Vagina (tissue), 2 donors: Measurements from ENCODE around the gene FAS.

Experiments used
- POLR2A ChIP-seq, 2 donors: fragments of 450-650 bp; IDR thresholded peaks; one replicate each; pipeline ENCODE4 v1.6.1; 2017; ENCODE audit warnings: antibody characterized with exemption in 2 of 2, mild to moderate bottlenecking in 2 of 2, moderate library complexity in 2 of 2
- POLR2AphosphoS5 ChIP-seq, 2 donors: sonication (generic); formaldehyde crosslinking; IDR thresholded peaks; one replicate each; pipeline ENCODE4 v1.9.0; 2017; ENCODE audit warnings: antibody characterized with exemption in 2 of 2, mild to moderate bottlenecking in 2 of 2, low read depth in 1 of 2; ENCODE audit not compliant: insufficient read depth in 1 of 2
- TF ChIP-seq, protein P1 (sequence below), 3 experiments: fragments of 450-650 bp in 2 of 3; fragments of 200-600 bp in 1 of 3; sonication (generic) in 1 of 3; IDR thresholded peaks; one replicate each; pipeline ENCODE4 v1.5.1; 2017 to 2019; ENCODE audit warnings: antibody characterized with exemption in 3 of 3, mild to moderate bottlenecking in 2 of 3, moderate library complexity in 2 of 3

DNA sequence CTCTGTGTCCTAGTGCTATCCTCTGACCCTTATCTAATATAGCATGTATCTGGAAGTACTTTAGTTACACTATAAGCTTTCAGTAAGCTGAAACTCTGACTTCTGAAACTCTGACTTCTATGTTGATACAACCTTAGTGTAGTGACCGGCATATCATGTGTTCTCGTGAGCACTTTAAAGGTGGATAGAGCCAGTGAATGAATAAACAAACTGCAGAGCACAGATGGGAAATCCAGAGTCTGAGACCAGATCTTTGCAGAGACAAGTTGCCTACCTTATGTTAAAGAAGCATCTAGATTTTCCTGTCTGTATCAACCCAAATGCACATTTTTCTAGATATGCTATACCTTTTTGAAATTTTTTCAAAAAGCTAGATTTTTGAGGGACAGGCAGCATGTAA is 41.5 kb upstream of the FAS start:
- TF ChIP-seq, protein P1, sequence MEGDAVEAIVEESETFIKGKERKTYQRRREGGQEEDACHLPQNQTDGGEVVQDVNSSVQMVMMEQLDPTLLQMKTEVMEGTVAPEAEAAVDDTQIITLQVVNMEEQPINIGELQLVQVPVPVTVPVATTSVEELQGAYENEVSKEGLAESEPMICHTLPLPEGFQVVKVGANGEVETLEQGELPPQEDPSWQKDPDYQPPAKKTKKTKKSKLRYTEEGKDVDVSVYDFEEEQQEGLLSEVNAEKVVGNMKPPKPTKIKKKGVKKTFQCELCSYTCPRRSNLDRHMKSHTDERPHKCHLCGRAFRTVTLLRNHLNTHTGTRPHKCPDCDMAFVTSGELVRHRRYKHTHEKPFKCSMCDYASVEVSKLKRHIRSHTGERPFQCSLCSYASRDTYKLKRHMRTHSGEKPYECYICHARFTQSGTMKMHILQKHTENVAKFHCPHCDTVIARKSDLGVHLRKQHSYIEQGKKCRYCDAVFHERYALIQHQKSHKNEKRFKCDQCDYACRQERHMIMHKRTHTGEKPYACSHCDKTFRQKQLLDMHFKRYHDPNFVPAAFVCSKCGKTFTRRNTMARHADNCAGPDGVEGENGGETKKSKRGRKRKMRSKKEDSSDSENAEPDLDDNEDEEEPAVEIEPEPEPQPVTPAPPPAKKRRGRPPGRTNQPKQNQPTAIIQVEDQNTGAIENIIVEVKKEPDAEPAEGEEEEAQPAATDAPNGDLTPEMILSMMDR (IDR thresholded peaks at IDR 0.05), result no peak
- no peak for TF ChIP-seq POLR2AphosphoS5 (IDR thresholded peaks at IDR 0.05; ENCODE audit: insufficient read depth in 1 of 2, low read depth in 1 of 2)
- no peak for TF ChIP-seq POLR2A (IDR thresholded peaks at IDR 0.05)
